ENCODE data around the gene KDM5B.
"Not testable (repeated sequence)": the region's sequence is repeated elsewhere in the genome, so short reads cannot be mapped to it uniquely, and the experiment has no call there.

KDM5B gene

DNA sequence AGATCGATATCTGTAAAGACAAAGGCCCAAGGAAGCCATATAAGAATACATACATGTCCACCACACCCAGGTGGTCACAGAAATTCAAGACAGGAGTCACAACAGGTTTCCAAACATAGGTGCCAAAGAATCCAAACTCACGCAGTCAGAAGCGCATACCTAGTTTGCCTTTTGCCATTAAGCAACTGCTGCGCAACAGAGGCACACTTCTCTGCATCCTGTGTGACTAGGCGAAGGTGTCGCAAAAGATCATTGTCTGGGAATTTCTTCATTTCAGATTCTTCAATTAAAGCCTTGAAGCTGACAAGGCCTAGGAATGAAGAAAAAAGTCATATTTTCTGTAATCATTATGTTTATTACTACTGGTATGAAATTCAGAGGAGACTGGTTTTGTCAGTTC is 65.7 kb downstream of the KDM5B start:
- DNase-seq = no peak
- TF ChIP-seq GATA1 (IDR thresholded peaks at IDR 0.05; ENCODE audit: low read depth, low read length) (no peak), POLR2A (IDR thresholded peaks at IDR 0.05; ENCODE audit: low read length) (no peak)

DNA sequence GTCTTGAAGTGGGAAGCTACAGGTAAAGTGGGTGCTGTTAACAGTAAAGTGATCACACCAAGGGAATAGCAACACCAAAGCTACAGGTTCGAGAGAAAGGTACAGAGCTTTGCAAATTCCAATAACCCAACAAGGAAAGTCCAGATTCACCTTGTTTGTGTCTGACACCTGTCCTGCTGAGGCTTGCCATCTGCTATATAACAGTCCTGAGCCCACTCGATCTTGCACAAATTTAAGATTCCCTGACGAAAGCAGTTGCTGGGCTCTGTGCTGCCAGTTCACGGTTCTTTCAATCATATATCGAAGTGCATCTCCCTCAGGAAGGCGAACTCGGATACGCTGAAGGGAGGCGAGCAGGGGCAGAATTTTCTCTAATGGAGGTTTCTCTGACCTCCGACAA is 75.0 kb downstream of the KDM5B start:
- DNase-seq = no peak
- TF ChIP-seq GATA1 (IDR thresholded peaks at IDR 0.05; ENCODE audit: low read depth, low read length) = no peak
- TF ChIP-seq POLR2A (IDR thresholded peaks at IDR 0.05; ENCODE audit: low read length) = no peak

DNA sequence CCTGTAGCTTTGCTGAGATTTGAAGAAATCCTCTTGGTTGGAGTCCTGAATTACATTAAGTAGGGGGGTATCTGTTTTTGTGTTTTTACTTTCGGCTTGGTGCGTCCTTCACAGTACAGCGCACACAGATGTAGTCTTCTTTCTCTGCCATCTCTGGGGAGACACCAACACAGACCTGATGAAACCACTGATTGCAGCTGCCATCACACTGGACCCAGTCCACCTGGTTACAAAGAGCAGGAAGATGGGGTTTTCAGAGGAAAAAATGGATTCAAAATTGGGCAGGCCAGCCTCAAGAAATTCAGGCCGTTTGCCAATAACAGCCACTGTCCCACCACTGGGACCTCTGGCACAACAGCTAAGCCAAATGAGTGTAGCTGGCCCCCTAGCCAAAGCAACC is 79.3 kb downstream of the KDM5B start:
- TF ChIP-seq GATA1 (IDR thresholded peaks at IDR 0.05; ENCODE audit: low read depth, low read length) = no peak
- TF ChIP-seq POLR2A (IDR thresholded peaks at IDR 0.05; ENCODE audit: low read length) = no peak
- no peak for DNase-seq

DNA sequence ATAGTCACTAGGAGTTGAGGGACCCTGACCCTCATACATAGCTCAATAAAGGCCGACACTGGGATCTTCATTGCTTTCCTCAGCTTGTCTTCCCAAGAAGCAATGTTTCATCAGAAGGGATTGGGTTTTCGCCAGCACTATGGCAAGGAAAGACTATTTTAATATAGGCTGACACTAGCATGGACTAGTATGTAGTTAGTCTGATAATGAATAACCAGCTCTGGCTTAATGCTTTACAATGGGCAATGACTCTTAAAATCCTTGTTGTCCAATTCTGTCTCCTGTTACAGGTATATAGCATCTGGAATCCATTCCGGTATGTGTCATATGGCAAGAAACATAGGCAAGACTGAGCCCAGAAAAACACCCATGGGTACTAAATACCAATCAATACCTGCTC is 82.7 kb downstream of the KDM5B start:
- DNase-seq = no peak
- TF ChIP-seq POLR2A (IDR thresholded peaks at IDR 0.05; ENCODE audit: low read length) (no peak), GATA1 (IDR thresholded peaks at IDR 0.05; ENCODE audit: low read depth, low read length) (no peak)

DNA sequence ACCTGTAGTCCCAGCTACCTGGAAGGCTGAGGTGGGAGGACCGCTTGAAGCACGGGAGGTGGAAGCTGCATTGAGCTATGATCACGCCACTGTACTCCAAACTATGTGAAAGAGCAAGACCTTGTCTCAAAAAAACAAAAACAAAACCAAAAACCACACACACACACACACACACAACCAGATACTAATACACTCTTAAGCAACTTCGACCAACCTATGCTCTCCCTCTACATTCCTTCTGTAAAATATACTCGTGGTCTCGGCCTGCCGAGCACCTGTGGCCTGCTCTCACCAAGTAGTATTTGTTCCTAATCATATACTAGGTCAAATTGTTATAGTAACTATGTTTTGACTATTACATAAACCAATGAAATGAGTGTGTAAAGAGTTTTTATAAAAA is 84.5 kb downstream of the KDM5B start:
- no peak for TF ChIP-seq GATA1 (IDR thresholded peaks at IDR 0.05; ENCODE audit: low read depth, low read length)
- no peak for TF ChIP-seq POLR2A (IDR thresholded peaks at IDR 0.05; ENCODE audit: low read length)
- no peak for DNase-seq

DNA sequence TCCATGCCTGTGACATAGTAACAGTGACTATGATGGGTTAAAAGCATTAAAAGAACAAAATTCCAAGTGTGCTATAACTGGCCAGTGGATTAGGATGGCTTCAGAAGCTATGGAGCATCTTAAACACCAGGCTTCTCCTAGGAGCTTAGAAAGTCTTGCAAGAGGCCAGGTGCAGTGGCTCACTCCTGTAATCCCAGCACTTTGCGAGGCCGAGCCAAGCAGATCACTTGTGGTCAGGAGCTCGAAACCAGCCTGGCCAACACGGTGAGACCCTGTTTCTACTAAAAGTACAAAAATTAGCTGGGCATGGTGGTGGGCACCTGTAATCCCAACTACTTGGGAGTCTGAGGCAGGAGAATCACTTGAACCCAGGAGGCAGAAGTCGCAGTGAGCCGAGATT is 85.2 kb downstream of the KDM5B start:
- not testable (repeated sequence) for DNase-seq

DNA sequence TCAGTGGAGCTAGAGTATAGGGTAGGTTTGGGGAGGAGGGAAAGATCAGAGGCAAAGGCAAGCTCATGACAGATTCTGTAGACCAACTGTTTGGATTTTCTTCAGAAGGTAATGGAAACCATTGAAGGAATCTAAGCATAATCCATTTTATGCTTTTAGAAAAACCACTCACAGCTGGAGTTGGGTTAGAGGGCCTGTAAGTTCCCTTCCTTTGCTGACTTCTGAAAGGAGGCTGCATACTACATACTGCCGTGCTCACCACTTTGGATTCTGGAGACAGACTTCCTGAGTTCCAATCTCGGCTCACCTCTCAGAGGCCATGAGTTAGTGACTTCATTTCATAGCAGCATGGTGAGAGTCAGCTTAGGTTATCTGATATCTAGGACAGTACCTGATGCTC is 91.6 kb downstream of the KDM5B start:
- DNase-seq = peak in 1 of 2 experiments; percentile 5
- no peak for TF ChIP-seq POLR2A (IDR thresholded peaks at IDR 0.05; ENCODE audit: low read length)
- no peak for TF ChIP-seq GATA1 (IDR thresholded peaks at IDR 0.05; ENCODE audit: low read depth, low read length)

DNA sequence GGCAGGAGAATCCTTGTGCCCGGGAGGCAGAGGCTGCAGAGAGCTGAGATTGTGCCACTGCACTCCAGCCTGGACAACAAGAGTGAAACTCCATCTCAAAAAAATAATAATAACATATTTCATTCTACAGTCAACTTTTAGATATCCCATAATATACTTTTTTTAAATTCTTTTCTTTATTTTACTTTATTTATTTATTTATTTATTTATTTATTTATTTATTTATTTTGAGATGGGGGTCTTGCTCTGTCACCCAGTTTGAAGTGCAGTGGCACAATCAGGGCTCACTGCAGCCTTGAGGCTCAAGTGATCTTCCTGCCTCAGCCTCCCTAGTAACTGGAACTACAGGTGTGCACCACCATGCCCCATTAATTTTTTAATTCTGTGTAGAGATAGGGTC is 94.0 kb downstream of the KDM5B start:
- DNase-seq = not testable (repeated sequence)

DNA sequence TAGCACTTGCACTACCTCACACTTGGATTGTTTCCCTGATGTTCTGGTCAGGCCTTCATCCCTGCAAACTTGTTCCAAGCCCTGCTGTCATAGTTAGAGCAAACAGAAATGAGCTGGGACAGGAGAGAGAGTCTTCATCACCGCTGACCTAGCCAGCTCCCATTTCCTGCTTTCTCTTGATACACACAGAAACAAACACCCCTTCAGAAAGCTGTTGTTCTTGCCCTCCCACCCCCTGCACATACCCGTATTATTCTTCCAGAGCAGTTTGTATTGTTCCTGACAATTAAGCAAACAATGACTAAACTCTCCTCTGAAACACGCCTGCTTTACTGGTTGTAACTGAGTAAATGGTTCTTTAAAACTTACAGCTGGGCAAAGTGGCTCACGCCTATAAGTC is 95.1 kb downstream of the KDM5B start:
- TF ChIP-seq GATA1 (IDR thresholded peaks at IDR 0.05; ENCODE audit: low read depth, low read length) (no peak), POLR2A (IDR thresholded peaks at IDR 0.05; ENCODE audit: low read length) (no peak)
- no peak for DNase-seq

DNA sequence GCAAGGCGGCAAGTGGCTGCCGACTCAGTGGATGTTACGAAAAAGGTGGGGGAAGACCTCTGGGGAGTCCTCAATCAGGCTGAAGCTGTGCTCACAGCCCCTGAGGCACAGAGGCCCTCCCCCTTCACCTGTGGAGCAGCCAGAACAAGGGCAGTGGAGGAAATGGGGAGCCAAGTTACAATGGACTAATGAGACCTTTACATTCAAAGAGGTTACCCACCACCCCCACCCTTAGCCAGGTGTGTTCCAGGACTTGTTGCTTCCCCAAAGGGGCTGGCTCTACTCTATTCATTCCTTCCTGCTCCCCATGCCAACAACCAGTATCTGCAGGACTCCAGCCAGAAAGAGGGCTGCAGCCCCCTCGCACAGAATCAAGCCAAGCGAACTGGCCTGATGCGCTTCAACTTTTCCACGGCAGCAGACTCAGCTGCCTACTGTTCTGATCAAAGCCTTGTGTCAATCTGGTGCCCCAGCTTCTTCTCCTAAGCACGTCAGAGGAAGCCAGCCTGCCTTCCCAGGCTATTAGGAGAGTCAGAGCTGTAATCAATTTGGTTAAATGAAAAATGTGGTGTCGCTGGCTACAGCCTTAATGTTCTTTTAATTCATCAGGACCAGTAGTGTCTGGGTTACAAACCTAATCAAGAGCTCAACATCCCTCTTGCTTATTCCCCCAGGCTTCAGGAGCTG is 96.1 kb downstream of the KDM5B start:
- DNase-seq = no peak
- TF ChIP-seq POLR2A (IDR thresholded peaks at IDR 0.05; ENCODE audit: low read length) (no peak), GATA1 (IDR thresholded peaks at IDR 0.05; ENCODE audit: low read depth, low read length) (no peak)

DNA sequence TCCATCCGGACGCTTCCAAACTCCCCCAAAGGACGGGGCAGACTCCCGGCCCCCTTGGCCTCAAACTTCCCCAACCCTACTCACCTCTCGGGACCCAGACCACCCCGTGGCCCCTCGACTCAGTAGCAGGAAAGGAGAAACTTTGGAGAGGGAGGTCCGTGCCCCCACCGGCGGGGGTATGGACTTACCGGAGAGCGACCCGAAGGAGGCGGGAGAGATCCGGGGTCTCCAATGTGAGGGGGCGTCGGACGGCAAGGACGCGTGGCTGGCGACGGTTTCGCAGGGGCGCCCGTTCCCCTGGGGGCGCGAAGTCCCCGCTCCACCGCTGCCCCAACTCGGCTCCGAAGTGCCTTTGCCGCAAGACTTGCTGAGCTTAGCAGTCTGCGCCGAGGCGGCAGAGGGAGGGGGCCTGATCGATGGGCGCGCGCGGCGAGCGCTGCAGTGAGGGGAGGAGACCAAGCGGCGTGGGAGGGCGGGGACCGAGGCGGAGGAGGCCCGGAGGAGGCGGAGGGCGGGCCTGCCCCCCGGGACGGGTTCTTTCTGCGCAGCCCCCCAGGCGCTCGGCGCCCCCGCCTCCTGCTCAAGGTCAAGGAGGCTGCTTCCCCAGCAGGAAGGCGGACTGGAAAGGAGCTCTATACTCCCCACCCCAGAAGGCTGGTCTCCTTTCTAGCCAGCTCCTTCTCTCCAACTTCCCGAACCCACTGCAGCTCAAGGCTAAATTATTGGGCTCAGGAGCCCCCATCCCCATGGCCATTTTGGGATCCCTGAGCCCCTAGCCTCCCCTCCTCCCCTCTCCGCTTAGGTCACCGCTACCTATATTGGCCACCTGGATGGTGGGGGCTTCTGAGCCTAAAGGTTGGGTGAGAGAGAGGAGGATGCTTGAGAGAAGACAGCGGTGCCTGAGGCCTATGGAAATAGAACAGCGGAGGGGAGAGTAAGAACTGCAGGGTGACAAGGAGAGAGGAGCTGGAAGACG is 97.9 kb downstream of the KDM5B start, which contains the start of gene SYT2:
Gene SYT2, minus strand, starts transcription at position 385 of the 976 bp plus-strand sequence. CDS start 104,682 bp downstream, outside the sequence.
- TF ChIP-seq POLR2A (IDR thresholded peaks at IDR 0.05; ENCODE audit: low read length) = no peak
- no peak for TF ChIP-seq GATA1 (IDR thresholded peaks at IDR 0.05; ENCODE audit: low read depth, low read length)
- peak; percentile 4 to 20 for DNase-seq

DNA sequence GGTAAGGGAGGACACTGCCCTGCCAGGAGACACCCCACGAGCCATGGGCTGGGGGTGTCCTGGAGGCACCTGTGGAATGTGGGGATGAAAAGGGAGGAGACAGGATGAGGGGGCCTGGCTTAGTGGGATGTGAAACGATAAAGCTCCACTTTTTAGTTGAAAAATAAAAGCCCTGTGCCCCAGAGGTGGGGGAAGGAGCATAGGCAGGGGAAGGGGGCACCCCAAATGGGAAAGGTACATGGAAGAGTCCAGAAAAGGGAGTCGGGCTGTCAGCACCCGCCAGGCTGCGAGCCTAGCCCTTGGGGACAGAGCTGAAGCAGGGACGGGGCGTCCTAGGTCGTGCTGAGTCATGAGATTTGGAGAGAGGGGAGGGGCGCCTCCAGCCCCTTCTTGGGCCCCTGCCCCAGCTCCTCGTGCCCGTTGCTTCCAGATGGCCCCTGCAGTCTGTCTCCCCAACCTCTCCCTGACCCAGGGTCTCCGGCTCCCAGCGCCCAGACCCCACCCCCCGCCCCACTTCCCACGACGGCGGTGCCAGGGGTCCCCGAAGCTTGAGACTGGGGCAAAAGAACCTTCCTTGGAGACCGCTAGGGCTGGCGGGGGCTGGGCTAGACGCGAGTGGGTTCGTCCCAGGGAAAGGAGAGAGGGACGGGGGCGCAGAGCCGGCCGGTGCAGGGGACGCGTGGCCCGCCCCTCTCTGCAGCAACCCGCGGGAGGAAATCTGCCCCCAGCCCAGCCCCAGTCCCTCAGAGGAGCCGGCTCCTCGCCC is 98.8 kb downstream of the KDM5B start:
- DNase-seq = no peak
- TF ChIP-seq GATA1 (IDR thresholded peaks at IDR 0.05; ENCODE audit: low read depth, low read length) (no peak), POLR2A (IDR thresholded peaks at IDR 0.05; ENCODE audit: low read length) (no peak)

DNA sequence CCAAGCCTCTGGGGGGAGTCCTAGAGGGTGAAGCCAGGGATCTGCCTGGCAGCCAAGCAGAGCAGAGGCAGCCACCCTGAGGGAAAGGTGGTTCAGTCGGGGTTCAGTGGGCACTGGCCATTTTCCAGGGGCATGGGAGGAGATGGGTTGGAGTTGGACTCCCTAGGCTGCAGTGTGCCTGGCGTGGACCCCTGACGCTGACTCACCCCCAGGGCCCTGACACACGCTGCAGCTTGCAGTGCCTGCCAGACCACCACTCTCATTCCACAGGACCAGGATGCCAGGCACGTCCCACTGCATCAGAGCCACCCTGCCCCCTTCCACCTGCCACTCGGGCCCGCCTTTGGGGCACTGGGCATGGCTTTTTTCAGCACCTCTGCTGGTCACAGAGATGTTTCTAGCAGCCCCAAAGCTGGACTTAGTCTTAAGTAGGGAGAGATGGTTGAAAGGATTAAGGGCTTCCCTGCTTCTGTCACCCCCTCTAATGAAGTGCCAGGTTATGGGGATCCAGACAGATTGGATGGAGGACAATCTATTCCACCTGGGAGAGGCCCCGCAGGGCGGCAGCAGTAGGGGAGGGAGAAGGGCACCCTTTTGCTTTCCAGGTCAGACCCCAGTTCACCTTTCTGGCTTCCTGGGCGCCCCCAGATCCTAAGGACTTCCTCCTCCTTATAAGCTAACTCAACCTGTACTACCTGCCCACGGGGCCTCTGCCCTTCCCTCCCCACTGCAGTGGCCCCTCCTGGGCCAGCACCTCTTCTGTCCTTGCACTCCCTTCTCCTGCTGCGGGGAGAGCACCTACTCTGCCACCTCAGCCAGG is 99.6 kb downstream of the KDM5B start:
- no peak for DNase-seq
- TF ChIP-seq POLR2A (IDR thresholded peaks at IDR 0.05; ENCODE audit: low read length) (no peak), GATA1 (IDR thresholded peaks at IDR 0.05; ENCODE audit: low read depth, low read length) (no peak)
